ENCODE data around the gene TMEM178B.

Gene TMEM178B

GRCh38 chr7:141522657-141523342 lies 448.9 kb downstream of the TMEM178B start:
- H3K4me1 ChIP-seq (ENCODE audit: control insufficient read depth, insufficient read depth, low read length) = peaks cover 1% of the 10 kb centered on the region; the same call in 1 of the 2 replicates
- no peaks in the 10 kb centered on the region for H3K36me3 ChIP-seq (ENCODE audit: control insufficient read depth, insufficient read depth, low read length)
- no CpG with 5 or more reads among the region's 3 CpGs for WGBS (ENCODE audit: insufficient coverage, insufficient read length)
- no peak overlapping the region for H3K27ac ChIP-seq (ENCODE audit: low read length)
- no peak for DNase-seq (ENCODE audit: low read depth, low spot score)
- H3K9me3 ChIP-seq (ENCODE audit: control insufficient read depth, insufficient read depth, low read length) = no peaks in the 10 kb centered on the region
- H3K27me3 ChIP-seq (ENCODE audit: control insufficient read depth, insufficient read depth, low read length) = no peaks in the 10 kb centered on the region
- H3K4me3 ChIP-seq (ENCODE audit: low read length) = no peak overlapping the region

GRCh38 chr7:141525973-141526514 lies 452.2 kb downstream of the TMEM178B start:
- peaks cover 1% of the 10 kb centered on the region; the same call in 1 of the 2 replicates for H3K4me1 ChIP-seq (ENCODE audit: control insufficient read depth, insufficient read depth, low read length)
- H3K27me3 ChIP-seq (ENCODE audit: control insufficient read depth, insufficient read depth, low read length) = no peaks in the 10 kb centered on the region
- H3K4me3 ChIP-seq (ENCODE audit: low read length) = no peak overlapping the region
- no peaks in the 10 kb centered on the region for H3K9me3 ChIP-seq (ENCODE audit: control insufficient read depth, insufficient read depth, low read length)
- no peak for DNase-seq (ENCODE audit: low read depth, low spot score)
- no peaks in the 10 kb centered on the region for H3K36me3 ChIP-seq (ENCODE audit: control insufficient read depth, insufficient read depth, low read length)
- H3K27ac ChIP-seq (ENCODE audit: low read length) = no peak overlapping the region

GRCh38 chr7:141527076-141527475 lies 453.2 kb downstream of the TMEM178B start:
- Histone ChIP-seq H3K9me3 (ENCODE audit: control insufficient read depth, insufficient read depth, low read length) (no peaks in the 10 kb centered on the region), H3K4me1 (ENCODE audit: control insufficient read depth, insufficient read depth, low read length) (peaks cover 1% of the 10 kb centered on the region; the same call in 1 of the 2 replicates), H3K27ac (ENCODE audit: low read length) (no peak overlapping the region), H3K27me3 (ENCODE audit: control insufficient read depth, insufficient read depth, low read length) (no peaks in the 10 kb centered on the region), H3K36me3 (ENCODE audit: control insufficient read depth, insufficient read depth, low read length) (no peaks in the 10 kb centered on the region), H3K4me3 (ENCODE audit: low read length) (no peak overlapping the region)
- WGBS (ENCODE audit: insufficient coverage, insufficient read length) = no CpG with 5 or more reads among the region's 4 CpGs
- no peak for DNase-seq (ENCODE audit: low read depth, low spot score)

GRCh38 chr7:141528399-141528798 lies 454.5 kb downstream of the TMEM178B start:
- Histone ChIP-seq H3K9me3 (ENCODE audit: control insufficient read depth, insufficient read depth, low read length) (no peaks in the 10 kb centered on the region), H3K36me3 (ENCODE audit: control insufficient read depth, insufficient read depth, low read length) (no peaks in the 10 kb centered on the region), H3K4me1 (ENCODE audit: control insufficient read depth, insufficient read depth, low read length) (peaks cover 1% of the 10 kb centered on the region; the same call in 1 of the 2 replicates), H3K27me3 (ENCODE audit: control insufficient read depth, insufficient read depth, low read length) (no peaks in the 10 kb centered on the region), H3K4me3 (ENCODE audit: low read length) (no peak overlapping the region), H3K27ac (ENCODE audit: low read length) (no peak overlapping the region)
- DNase-seq (ENCODE audit: low read depth, low spot score) = no peak
- no CpG with 5 or more reads among the region's 3 CpGs for WGBS (ENCODE audit: insufficient coverage, insufficient read length)
